Midbrain (tissue), 1 donor: ENCODE measurements around the gene ALX3.
A peak's percentile ranks its signal among the peaks of the same experiment; 100 is the strongest.
"Not testable (repeated sequence)": the region's sequence is repeated elsewhere in the genome, so short reads cannot be mapped to it uniquely, and the experiment has no call there.

Experiments
- DNase-seq: peaks from one replicate; lab custom pipeline; 2025; lab: John Stamatoyannopoulos, UW

ALX3 gene

GRCh38 chr1:110047463-110047862 is 23.0 kb downstream of the ALX3 start:
- no peak for DNase-seq

- no peak for DNase-seq
Observed at GRCh38 chr1:110043016-110043415, 27.5 kb downstream of the ALX3 start.

- DNase-seq = no peak
Observed at GRCh38 chr1:110040548-110040947, 29.9 kb downstream of the ALX3 start.

GRCh38 chr1:110039641-110040040 is 30.8 kb downstream of the ALX3 start:
- DNase-seq = no peak

GRCh38 chr1:110038271-110038670 is 32.2 kb downstream of the ALX3 start:
- DNase-seq = no peak

GRCh38 chr1:110035236-110035752 is 35.2 kb downstream of the ALX3 start:
- DNase-seq = no peak

- peak; percentile 94 for DNase-seq
Observed at GRCh38 chr1:110034451-110035235, 35.8 kb downstream of the ALX3 start, which contains the start of gene STRIP1. STRIP1 (plus strand) TSS chr1:110034624; CDS start chr1:110034638, 14 bp downstream.

GRCh38 chr1:110034040-110034450 is 36.4 kb downstream of the ALX3 start:
- no peak for DNase-seq

- DNase-seq = no peak
Observed at GRCh38 chr1:110033421-110033820, 37.1 kb downstream of the ALX3 start.

GRCh38 chr1:110032327-110032726 is 38.1 kb downstream of the ALX3 start:
- DNase-seq = no peak

- not testable (repeated sequence) for DNase-seq
Observed at GRCh38 chr1:110030687-110031086, 39.8 kb downstream of the ALX3 start.

GRCh38 chr1:110024613-110025012 is 45.9 kb downstream of the ALX3 start:
- DNase-seq = no peak

- no peak for DNase-seq
Observed at GRCh38 chr1:110021285-110021684, 49.2 kb downstream of the ALX3 start.

GRCh38 chr1:110019770-110020169 is 50.7 kb downstream of the ALX3 start:
- no peak for DNase-seq

- no peak for DNase-seq
Observed at GRCh38 chr1:110018396-110018795, 52.1 kb downstream of the ALX3 start.

GRCh38 chr1:110017792-110018191 is 52.7 kb downstream of the ALX3 start:
- DNase-seq = no peak

GRCh38 chr1:110012100-110012780 is 58.2 kb downstream of the ALX3 start:
- no peak for DNase-seq

GRCh38 chr1:110011527-110012041 is 58.9 kb downstream of the ALX3 start:
- peak; percentile 51 for DNase-seq
